K562 (cell line): ENCODE results near the gene TMEM63A. TPM values are rescaled to one million over a fixed set of nuclear protein-coding genes. Genes with fewer than 3 reads are reported as not detected.

ENCODE experiments used
- ATAC-seq: fragments of 200-7000 bp; cut with Tn5 transposase; 3 replicates; pipeline ENCODE4 v1.9.1; 2020; ENCODE audit warnings: moderate library complexity
- BruUV-seq: library from RNA; stranded (reverse); fragments of 400-500 nt; replicated peaks from 2 replicates; lab custom pipeline; 2021; lab: Mats Ljungman, UMichigan
- CTCF ChIA-PET: fragments of 300-600 bp; formaldehyde crosslinking; extraction: SDS; loops from one replicate; lab custom pipeline; 2021; ENCODE audit warnings: low intra/inter-chr PET ratio; lab: Yijun Ruan, JAX
- POLR2A ChIA-PET: fragments of 300-600, 350-650 bp; sonication (Branson Sonifier 250); formaldehyde crosslinking; extraction: SDS; loops from one replicate; lab custom pipeline; 2021; ENCODE audit warnings: antibody characterized with exemption, inconsistent platforms; lab: Yijun Ruan, JAX
- DNase-seq, 4 experiments: peaks; one replicate each; pipeline versions ENCODE4 v3.0.0 to v3.0.0-alpha.2; 2011 to 2018; ENCODE audit warnings: low spot score in 3 of 4, mixed read lengths in 3 of 4; ENCODE audit errors: extremely low read depth in 1 of 4
- FAIRE-seq: peaks from 2 replicates; lab custom pipeline; 2011; peaks lifted over from hg19 to GRCh38; lab: Jason Lieb, UNC
- H2AFZ ChIP-seq: 2 replicates; pipeline ENCODE4 v1.6.0; 2011; ENCODE audit warnings: low read depth, low read length, control low read depth, inconsistent platforms
- H3K27ac ChIP-seq: fragments of 200-600 bp; 3 replicates; pipeline ENCODE4 v1.8.0; 2011; ENCODE audit warnings: low read depth, mild to moderate bottlenecking, control low read depth, inconsistent platforms, low read length, moderate library complexity, mixed read lengths; ENCODE audit errors: extremely low read depth
- H3K27me3 ChIP-seq, 2 experiments: fragments of 300-600 bp in 1 of 2; 2 replicates in 1 of 2; 3 replicates in 1 of 2; pipeline versions ENCODE4 v1.6.0 to v1.8.0; 2011; ENCODE audit warnings: inconsistent platforms in 2 of 2, low read length in 2 of 2, mild to moderate bottlenecking in 1 of 2, mixed read lengths in 1 of 2, moderate library complexity in 1 of 2; ENCODE audit not compliant: control insufficient read depth in 2 of 2, insufficient read depth in 2 of 2
- H3K36me3 ChIP-seq: fragments of 300-600 bp; 3 replicates; pipeline ENCODE4 v1.8.0; 2011; ENCODE audit warnings: mild to moderate bottlenecking, low read length, inconsistent platforms; ENCODE audit not compliant: control insufficient read depth, insufficient read depth
- H3K4me1 ChIP-seq, 2 experiments: fragments of 200-600 bp in 1 of 2; replicated peaks in 1 of 2; 2 replicates in 1 of 2; 3 replicates in 1 of 2; pipeline versions ENCODE4 v1.5.1 to v1.8.0; 2011; ENCODE audit warnings: inconsistent platforms in 2 of 2, low read length in 2 of 2, mild to moderate bottlenecking in 1 of 2, mixed read lengths in 1 of 2, moderate library complexity in 1 of 2; ENCODE audit not compliant: control insufficient read depth in 2 of 2, insufficient read depth in 2 of 2
- H3K4me2 ChIP-seq: 2 replicates; pipeline ENCODE4 v1.6.1; 2011; ENCODE audit warnings: low read length, control low read depth, inconsistent platforms, mixed read lengths; ENCODE audit not compliant: insufficient read depth
- H3K4me3 ChIP-seq: fragments of 200-600 bp; sonication (generic), shearing (Covaris generic); 2 replicates; pipeline ENCODE4 v1.5.1; 2016; ENCODE audit warnings: control low read depth, inconsistent platforms
- H3K79me2 ChIP-seq: fragments of 200-600 bp; 3 replicates; pipeline ENCODE4 v1.8.0; 2011; ENCODE audit warnings: low read length, inconsistent platforms; ENCODE audit not compliant: control insufficient read depth, insufficient read depth
- H3K9ac ChIP-seq, 2 experiments: 2 replicates each; pipeline versions ENCODE4 v1.6.0 to v1.6.1; 2011; ENCODE audit warnings: low read depth in 2 of 2, low read length in 2 of 2, control low read depth in 1 of 2, inconsistent platforms in 1 of 2, mild to moderate bottlenecking in 1 of 2, mixed read lengths in 1 of 2; ENCODE audit not compliant: insufficient read depth in 1 of 2
- H3K9me1 ChIP-seq: one replicate; pipeline ENCODE4 v1.6.0; 2011; ENCODE audit warnings: inconsistent platforms, mild to moderate bottlenecking, low read length, moderate library complexity; ENCODE audit not compliant: control insufficient read depth, insufficient read depth
- H3K9me3 ChIP-seq: replicated peaks from 2 replicates; pipeline ENCODE4 v1.5.1; 2011; ENCODE audit warnings: low read depth, low read length, inconsistent platforms; ENCODE audit not compliant: control insufficient read depth, insufficient read depth
- H4K20me1 ChIP-seq: replicated peaks from 2 replicates; pipeline ENCODE4 v1.6.1; 2011; ENCODE audit warnings: low read length, inconsistent platforms, mixed read lengths; ENCODE audit not compliant: control insufficient read depth, insufficient read depth
- ATF3 ChIP-seq, 2 experiments: fragments of 450-650 bp in 1 of 2; sonication (generic) in 1 of 2; formaldehyde crosslinking in 1 of 2; IDR thresholded peaks in 1 of 2; conservative IDR thresholded peaks in 1 of 2; 2 replicates each; pipeline versions ENCODE4 v1.6.1 to v1.8.1; 2016 to 2023; ENCODE audit warnings: mild to moderate bottlenecking in 2 of 2, moderate library complexity in 2 of 2, inconsistent platforms in 1 of 2, missing genetic modification reagents in 1 of 2
- BCOR ChIP-seq: fragments of 450-650 bp; IDR thresholded peaks from 2 replicates; pipeline ENCODE4 v1.6.1; 2016
- CBFA2T3 ChIP-seq: fragments of 450-650 bp; IDR thresholded peaks from 2 replicates; pipeline ENCODE4 v1.6.1; 2017
- CSDE1 ChIP-seq, 2 experiments: fragments of 450-650 bp; IDR thresholded peaks; 2 replicates each; pipeline ENCODE4 v1.6.1; 2016; ENCODE audit warnings: mild to moderate bottlenecking in 1 of 2
- CTCF ChIP-seq, 3 experiments: IDR thresholded peaks in 2 of 3; conservative IDR thresholded peaks in 1 of 3; 2 replicates each; pipeline ENCODE4 v1.5.1; 2011 to 2012; ENCODE audit warnings: low read length in 3 of 3, mild to moderate bottlenecking in 3 of 3, control low read depth in 2 of 3, improper control_type of control experiment in 1 of 3, inconsistent platforms in 1 of 3, low read depth in 1 of 3, mixed read lengths in 1 of 3, moderate library complexity in 1 of 3; ENCODE audit not compliant: insufficient read depth in 2 of 3
- HDAC3 ChIP-seq: fragments of 450-650 bp; IDR thresholded peaks from 2 replicates; pipeline ENCODE4 v1.6.1; 2018; ENCODE audit warnings: borderline replicate concordance, mild to moderate bottlenecking, moderate library complexity; ENCODE audit not compliant: partially characterized antibody
- KAT8 ChIP-seq: fragments of 450-650 bp; IDR thresholded peaks from 2 replicates; pipeline ENCODE4 v1.6.1; 2016; ENCODE audit warnings: low read depth, mild to moderate bottlenecking
- MTA3 ChIP-seq: fragments of 450-650 bp; formaldehyde crosslinking; IDR thresholded peaks from 2 replicates; pipeline ENCODE4 v1.6.1; 2017; ENCODE audit warnings: mild to moderate bottlenecking, borderline replicate concordance
- PTRF ChIP-seq: fragments of 450-650 bp; IDR thresholded peaks from 2 replicates; pipeline ENCODE4 v1.6.1; 2016; ENCODE audit warnings: mild to moderate bottlenecking, missing genetic modification characterization, missing compliant biosample characterization
- RBM25 ChIP-seq: fragments of 200-400 bp; formaldehyde crosslinking; IDR thresholded peaks from 2 replicates; pipeline ENCODE4 v1.6.1; 2018; ENCODE audit warnings: low read length, low read depth, moderate library complexity; ENCODE audit not compliant: severe bottlenecking
- SMARCC2 ChIP-seq: fragments of 450-650 bp; IDR thresholded peaks from 2 replicates; pipeline ENCODE4 v1.6.1; 2017; ENCODE audit warnings: antibody characterized with exemption, moderate library complexity, mild to moderate bottlenecking, low read depth
- SNRNP70 ChIP-seq: fragments of 200-400 bp; formaldehyde crosslinking; optimal IDR thresholded peaks from 2 replicates; pipeline ENCODE3; 2017; ENCODE audit warnings: low read depth, low read length
- ZNF232 ChIP-seq: sonication (generic); formaldehyde crosslinking; IDR thresholded peaks from 2 replicates; pipeline ENCODE4 v1.8.0; 2022; ENCODE audit warnings: mild to moderate bottlenecking, missing genetic modification reagents
- ZNF551 ChIP-seq: fragments of 250-450 bp; sonication (Bioruptor Pico); IDR thresholded peaks from 2 replicates; pipeline ENCODE4 v1.5.0; 2021; ENCODE audit warnings: mild to moderate bottlenecking, moderate library complexity
- WGBS: fragments of 100-300 bp; shearing (Covaris generic); methylation state at CpG from one replicate; pipeline ENCODE4 v1.1.6; 2016; ENCODE audit warnings: low coverage, mixed read lengths; ENCODE audit not compliant: insufficient coverage; ENCODE audit errors: missing lambda C conversion rate; 5-methylcytosine and 5-hydroxymethylcytosine counted together
- in situ Hi-C: fragments of 300-500 bp; cut with MboI; formaldehyde crosslinking; loops from 4 replicates; pipeline ENCODE4 v1.15.0; 2018; ENCODE audit warnings: inconsistent platforms, mixed read lengths
- intact Hi-C: fragments of 100-400 bp; cut with micrococcal nuclease; formaldehyde crosslinking; loops from 2 replicates; pipeline ENCODE4 v1.14.2; 2022
- polyA plus RNA-seq, 8 experiments: library from polyadenylated mRNA; depleted of rRNA in 4 of 8; stranded (reverse) in 5 of 8; unstranded in 3 of 8; fragments of >200 nt; fragmentation: Nextera tagmentation in 2 of 8; fragmentation: Illumina TruSeq in 1 of 8; extraction: Ambion mirVana in 2 of 8; extraction: Trizol in 1 of 8; gene quantifications; 2 replicates each; pipeline versions ENCODE4 v1.2.1 to v1.2.3, GENCODE V29; 2011 to 2014; ENCODE audit warnings: inconsistent platforms in 1 of 8, missing spikeins in 1 of 8
- total RNA-seq, 7 experiments: library from RNA; depleted of rRNA in 6 of 7; stranded (reverse); fragments of >200 nt in 6 of 7; fragmentation: Illumina TruSeq in 2 of 7; extraction: Trizol in 2 of 7; gene quantifications; 2 replicates each; pipeline versions ENCODE4 v1.2.1 to v1.2.3, GENCODE V29; 2011 to 2021; ENCODE audit warnings: low replicate concordance in 1 of 7

TMEM63A gene
- total and polyA plus RNA-seq, 9 of the 15 experiments (the other 6 are each of a cell fraction or from before 2014, with no cell fraction given), result 2.0 to 54.6 (median 17.5) TPM

GRCh38 chr1:225860876-225861441 lies 21.2 kb downstream of the TMEM63A start:
- H3K4me2 ChIP-seq, result no peak overlapping the region
- peaks cover 86% of the 10 kb centered on the region; the same call in 2 of the 3 replicates for H3K36me3 ChIP-seq
- no peaks in the 10 kb centered on the region for H3K4me1 ChIP-seq
- H3K79me2 ChIP-seq, result no peaks in the 10 kb centered on the region
- H4K20me1 ChIP-seq, result no peaks in the 10 kb centered on the region
- ATAC-seq (no peak), DNase-seq (no peak), FAIRE-seq (peak; percentile 6)
- in situ Hi-C loops (no loop called here), intact Hi-C loops (no loop called here)
- no peak overlapping the region for H3K9ac ChIP-seq
- no peaks in the 10 kb centered on the region for H3K27me3 ChIP-seq
- POLR2A ChIA-PET, result interaction anchor here (0.6 to 2.0 kb wide), 6 partner anchors 8 to 1211 kb away, joined by 3 to 7 read pairs (median 3); partner anchors contain the start of gene TMEM63A
- H3K9me1 ChIP-seq, result no peaks in the 10 kb centered on the region
- no peak overlapping the region for H2AFZ ChIP-seq
- no peak overlapping the region for H3K4me3 ChIP-seq
- TF ChIP-seq PTRF (tag) (no peak), BCOR (peak; percentile 57; the same call in 1 of the 2 replicates), CSDE1 (IDR thresholded peaks at IDR 0.05) (no peak), RBM25 (peak; percentile 82)
- TF ChIP-seq, all 486 proteins: peak for 2
- Histone ChIP-seq H3K27ac (no peak overlapping the region), H3K9me3 (no peaks in the 10 kb centered on the region)
- CTCF ChIA-PET, result no interaction called here
- 89% methylated on average over 7 of the region's 7 CpGs for WGBS
- BruUV-seq, result no TSS peak

- Histone ChIP-seq H3K27ac (no peak overlapping the region), H3K9me3 (no peaks in the 10 kb centered on the region), H4K20me1 (no peaks in the 10 kb centered on the region), H3K36me3 (peaks cover 86% of the 10 kb centered on the region; the same call in 2 of the 3 replicates), H3K9me1 (no peaks in the 10 kb centered on the region), H3K4me1 (no peaks in the 10 kb centered on the region), H2AFZ (no peak overlapping the region), H3K27me3 (no peaks in the 10 kb centered on the region), H3K4me3 (no peak overlapping the region), H3K9ac (no peak overlapping the region; a peak in 1 of 4 replicates), H3K79me2 (no peaks in the 10 kb centered on the region), H3K4me2 (no peak overlapping the region)
- no peak for ATAC-seq
- FAIRE-seq, result no peak
- POLR2A ChIA-PET, result interaction anchor here (0.6 to 2.0 kb wide), 8 partner anchors 13 to 421 kb away, joined by 3 to 8 read pairs (median 4); partner anchors contain the start of gene TMEM63A
- CTCF ChIA-PET, result no interaction called here
- intact Hi-C loops (no loop called here), in situ Hi-C loops (no loop called here)
- WGBS, result 84% methylated on average over 5 of the region's 5 CpGs
- DNase-seq, result no peak
- BruUV-seq, result no TSS peak
- no peak for TF ChIP-seq ZNF551 (CRISPR knock-in tag)
- TF ChIP-seq CTCF (IDR thresholded peaks at IDR 0.05 in 2 of 3, conservative IDR thresholded peaks at IDR 0.05 in 1 of 3; ENCODE audit: insufficient read depth in 2 of 3, low read depth in 1 of 3, low read length in 3 of 3), result no peak
- no peak for TF ChIP-seq HDAC3
- no peak for TF ChIP-seq ATF3 (IDR thresholded peaks at IDR 0.05)
- TF ChIP-seq ATF3 (CRISPR knock-in tag; conservative IDR thresholded peaks at IDR 0.05), result no peak
- no peak for TF ChIP-seq KAT8
- TF ChIP-seq CBFA2T3, result no peak
- no peak for TF ChIP-seq SMARCC2
- no peak for TF ChIP-seq ZNF232 (CRISPR knock-in tag)
- TF ChIP-seq SNRNP70, result no peak
- no peak for TF ChIP-seq MTA3
These were observed 22.1 kb downstream of the TMEM63A start for GRCh38 chr1:225860107-225860506.
